H9 (cell line): ENCODE data around the gene OR2AG1. TPM values are rescaled to one million over a fixed set of nuclear protein-coding genes. Genes with fewer than 3 reads are reported as not detected.

Source experiments
- DNase-seq: peaks from one replicate; pipeline ENCODE4 v3.0.0-alpha.2; 2017
- H2AFZ ChIP-seq: one replicate; pipeline ENCODE4 v1.6.1; 2013; ENCODE audit warnings: mild to moderate bottlenecking, low read length, control low read depth, moderate library complexity
- H2AK5ac ChIP-seq: 2 replicates; pipeline ENCODE4 v1.6.1; 2013; ENCODE audit warnings: low read length, control low read depth, mixed read lengths; ENCODE audit not compliant: insufficient read length
- H2BK120ac ChIP-seq: one replicate; pipeline ENCODE4 v1.6.1; 2013; ENCODE audit warnings: low read depth, mild to moderate bottlenecking, low read length, control low read depth, inconsistent platforms; ENCODE audit not compliant: poor library complexity, severe bottlenecking
- H2BK12ac ChIP-seq: 2 replicates; pipeline ENCODE4 v1.6.1; 2013; ENCODE audit warnings: low read length, control low read depth, mixed read lengths, low read depth; ENCODE audit not compliant: insufficient read length
- H2BK15ac ChIP-seq: 2 replicates; pipeline ENCODE4 v1.6.1; 2013; ENCODE audit warnings: low read depth, low read length, control low read depth
- H2BK20ac ChIP-seq: one replicate; pipeline ENCODE4 v1.6.1; 2013; ENCODE audit warnings: low read depth, mild to moderate bottlenecking, low read length, control low read depth, inconsistent platforms; ENCODE audit not compliant: poor library complexity, severe bottlenecking
- H2BK5ac ChIP-seq: 2 replicates; pipeline ENCODE4 v1.6.1; 2013; ENCODE audit warnings: low read length, control low read depth, mixed read lengths; ENCODE audit not compliant: insufficient read length
- H3K14ac ChIP-seq: 2 replicates; pipeline ENCODE4 v1.6.1; 2013; ENCODE audit warnings: low read length, control low read depth; ENCODE audit not compliant: insufficient read depth
- H3K18ac ChIP-seq: 2 replicates; pipeline ENCODE4 v1.6.1; 2013; ENCODE audit warnings: low read depth, mild to moderate bottlenecking, mixed read lengths, low read length, control low read depth; ENCODE audit not compliant: insufficient read length
- H3K23ac ChIP-seq: 2 replicates; pipeline ENCODE4 v1.6.1; 2013; ENCODE audit warnings: low read length, control low read depth, mixed read lengths, low read depth; ENCODE audit not compliant: insufficient read length
- H3K23me2 ChIP-seq: 2 replicates; pipeline ENCODE4 v1.6.1; 2013; ENCODE audit warnings: low read depth, mild to moderate bottlenecking, mixed read lengths, low read length, control low read depth; ENCODE audit not compliant: insufficient read length, poor library complexity, severe bottlenecking
- H3K27ac ChIP-seq: 2 replicates; pipeline ENCODE4 v1.5.1; 2013; ENCODE audit warnings: low read length, control low read depth, mixed read lengths, low read depth; ENCODE audit not compliant: insufficient read length
- H3K27me3 ChIP-seq: 2 replicates; pipeline ENCODE4 v1.6.1; 2013; ENCODE audit warnings: low read length, control low read depth, inconsistent platforms; ENCODE audit not compliant: insufficient read depth
- H3K4ac ChIP-seq: 2 replicates; pipeline ENCODE4 v1.6.1; 2013; ENCODE audit warnings: low read depth, mild to moderate bottlenecking, control low read depth, inconsistent platforms, low read length, moderate library complexity
- H3K4me1 ChIP-seq: 2 replicates; pipeline ENCODE4 v1.6.1; 2013; ENCODE audit warnings: low read length, control low read depth, inconsistent platforms; ENCODE audit not compliant: insufficient read depth
- H3K4me2 ChIP-seq: 2 replicates; pipeline ENCODE4 v1.6.1; 2013; ENCODE audit warnings: low read length, control low read depth, mixed read lengths; ENCODE audit not compliant: insufficient read length, insufficient read depth
- H3K56ac ChIP-seq: 2 replicates; pipeline ENCODE4 v1.6.1; 2013; ENCODE audit warnings: low read depth, mild to moderate bottlenecking, mixed read lengths, low read length, control low read depth; ENCODE audit not compliant: insufficient read length
- H3K79me1 ChIP-seq: 2 replicates; pipeline ENCODE4 v1.6.1; 2013; ENCODE audit warnings: low read depth, mild to moderate bottlenecking, moderate library complexity, low read length, control low read depth, inconsistent platforms; ENCODE audit not compliant: insufficient read depth, poor library complexity, severe bottlenecking
- H3K79me2 ChIP-seq: 2 replicates; pipeline ENCODE4 v1.6.1; 2013; ENCODE audit warnings: low read length, control low read depth, inconsistent platforms; ENCODE audit not compliant: insufficient read depth
- H3K9ac ChIP-seq: 2 replicates; pipeline ENCODE4 v1.6.1; 2013; ENCODE audit warnings: low read length, control low read depth, mixed read lengths; ENCODE audit not compliant: insufficient read length; ENCODE audit errors: extremely low read depth
- H3K9me3 ChIP-seq: one replicate; pipeline ENCODE4 v1.6.1; 2013; ENCODE audit warnings: low read depth, low read length, inconsistent platforms; ENCODE audit not compliant: control insufficient read depth
- H3T11ph ChIP-seq: one replicate; pipeline ENCODE4 v1.6.1; 2013; ENCODE audit warnings: mild to moderate bottlenecking, low read length, control low read depth, inconsistent platforms
- H4K20me1 ChIP-seq: one replicate; pipeline ENCODE4 v1.6.1; 2013; ENCODE audit not compliant: control insufficient read depth, insufficient read length, insufficient read depth
- H4K5ac ChIP-seq: 2 replicates; pipeline ENCODE4 v1.6.1; 2013; ENCODE audit warnings: low read depth, mild to moderate bottlenecking, mixed read lengths, low read length, control low read depth; ENCODE audit not compliant: insufficient read length
- H4K8ac ChIP-seq: replicated peaks from 2 replicates; pipeline ENCODE4 v1.6.1; 2013; ENCODE audit warnings: low read length, control low read depth, mixed read lengths, low read depth; ENCODE audit not compliant: insufficient read length
- H4K91ac ChIP-seq: 2 replicates; pipeline ENCODE4 v1.6.1; 2013; ENCODE audit warnings: low read depth, mild to moderate bottlenecking, moderate library complexity, mixed read lengths, low read length, control low read depth; ENCODE audit not compliant: insufficient read length
- H3K27ac Mint-ChIP-seq, 3 experiments: 2 replicates in 2 of 3; 3 replicates in 1 of 3; pipeline ENCODE4 v1.8.0; 2020 to 2021; ENCODE audit warnings: mixed read lengths in 3 of 3, mild to moderate bottlenecking in 1 of 3, moderate library complexity in 1 of 3
- H3K27me3 Mint-ChIP-seq: 2 replicates; pipeline ENCODE4 v1.8.0; 2021; ENCODE audit warnings: low read depth, mild to moderate bottlenecking, moderate library complexity, mixed read lengths
- H3K36me3 Mint-ChIP-seq, 3 experiments: 2 replicates in 2 of 3; 3 replicates in 1 of 3; pipeline ENCODE4 v1.8.0; 2020 to 2021; ENCODE audit warnings: low read depth in 3 of 3, mixed read lengths in 3 of 3; ENCODE audit not compliant: insufficient read depth in 1 of 3
- H3K4me1 Mint-ChIP-seq, 2 experiments: 2 replicates each; pipeline ENCODE4 v1.8.0; 2020; ENCODE audit warnings: mixed read lengths in 2 of 2
- H3K4me3 Mint-ChIP-seq, 2 experiments: 2 replicates in 1 of 2; 3 replicates in 1 of 2; pipeline ENCODE4 v1.8.0; 2020 to 2021; ENCODE audit warnings: mild to moderate bottlenecking in 2 of 2, mixed read lengths in 2 of 2, moderate library complexity in 1 of 2
- H3K9me3 Mint-ChIP-seq, 2 experiments: 2 replicates in 1 of 2; 3 replicates in 1 of 2; pipeline ENCODE4 v1.8.0; 2020; ENCODE audit warnings: mild to moderate bottlenecking in 2 of 2, mixed read lengths in 2 of 2, moderate library complexity in 1 of 2
- WGBS: extraction: QIAGEN DNeasy Blood & Tissue Kit; methylation state at CpG from one replicate; pipeline ENCODE4 v1.1.7; 2013; ENCODE audit warnings: missing lambda C conversion rate, low lambda C conversion rate, mixed read lengths; ENCODE audit not compliant: insufficient read length; ENCODE audit errors: extremely low coverage; 5-methylcytosine and 5-hydroxymethylcytosine counted together
- total RNA-seq: library from RNA; stranded (reverse); gene quantifications from 2 replicates; pipeline ENCODE4 v1.2.1, GENCODE V29; 2021
- TF ChIP-seq, protein P1 (sequence below): fragments of 200-600 bp; sonication (generic); conservative IDR thresholded peaks from 3 replicates; pipeline ENCODE4 v1.8.0; 2021; ENCODE audit warnings: antibody characterized with exemption, mild to moderate bottlenecking

OR2AG1 gene
- total RNA-seq, 1 experiment from 2014 or later, result not detected

DNA sequence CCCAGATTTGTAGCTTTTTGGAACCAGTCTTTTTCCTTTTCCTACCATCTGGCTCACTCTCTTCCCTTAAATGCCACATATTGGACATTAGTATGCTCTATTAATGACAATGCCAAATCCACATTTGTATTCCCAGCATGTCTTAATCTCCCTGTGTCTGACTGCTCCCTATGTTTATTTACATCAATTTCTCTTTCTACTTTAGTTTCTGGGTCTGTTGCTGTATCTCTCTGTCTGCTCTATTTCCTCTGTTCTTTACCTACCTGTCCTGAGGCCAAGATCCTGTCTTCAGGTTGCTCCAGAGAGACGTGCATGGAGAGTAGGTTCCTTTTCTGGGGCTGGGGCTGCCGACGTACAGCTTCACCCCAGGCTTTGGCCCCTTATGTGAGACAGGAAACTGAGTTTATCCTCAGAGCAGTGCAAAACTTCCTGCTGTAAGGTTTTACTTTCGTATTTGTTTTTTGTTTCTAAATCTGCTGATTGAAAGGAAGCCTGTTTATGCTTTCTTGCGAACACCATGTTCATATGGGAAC, 36.7 kb upstream of the OR2AG1 start:
- Histone ChIP-seq H2BK120ac (no peak overlapping the region), H2AK5ac (no peak overlapping the region), H3T11ph (no peak overlapping the region), H4K20me1 (no peaks in the 10 kb centered on the region), H3K27ac (no peak overlapping the region), H4K91ac (no peak overlapping the region), H3K4ac (no peak overlapping the region), H2BK5ac (no peak overlapping the region), H3K79me1 (no peaks in the 10 kb centered on the region), H2BK20ac (no peak overlapping the region), H3K14ac (no peak overlapping the region), H3K4me1 (no peaks in the 10 kb centered on the region), H3K9ac (no peak overlapping the region), H2AFZ (no peak overlapping the region), H2BK12ac (no peak overlapping the region), H3K23ac (no peak overlapping the region), H3K27me3 (no peaks in the 10 kb centered on the region), H3K18ac (no peak overlapping the region), H3K79me2 (no peaks in the 10 kb centered on the region), H3K9me3 (no peaks in the 10 kb centered on the region), H2BK15ac (no peak overlapping the region), H4K5ac (no peak overlapping the region), H3K4me2 (no peak overlapping the region), H3K56ac (no peak overlapping the region), H3K23me2 (no peaks in the 10 kb centered on the region), H4K8ac (no peak overlapping the region)
- Mint-ChIP-seq H3K36me3 (no peaks in the 10 kb centered on the region), H3K27me3 (no peaks in the 10 kb centered on the region), H3K4me3 (no peak overlapping the region), H3K4me1 (no peaks in the 10 kb centered on the region), H3K27ac (no peak overlapping the region), H3K9me3 (no peaks in the 10 kb centered on the region; a peak in 1 of 5 replicates)
- no CpG with 5 or more reads among the region's 5 CpGs for WGBS
- DNase-seq, result no peak
- TF ChIP-seq, protein P1, sequence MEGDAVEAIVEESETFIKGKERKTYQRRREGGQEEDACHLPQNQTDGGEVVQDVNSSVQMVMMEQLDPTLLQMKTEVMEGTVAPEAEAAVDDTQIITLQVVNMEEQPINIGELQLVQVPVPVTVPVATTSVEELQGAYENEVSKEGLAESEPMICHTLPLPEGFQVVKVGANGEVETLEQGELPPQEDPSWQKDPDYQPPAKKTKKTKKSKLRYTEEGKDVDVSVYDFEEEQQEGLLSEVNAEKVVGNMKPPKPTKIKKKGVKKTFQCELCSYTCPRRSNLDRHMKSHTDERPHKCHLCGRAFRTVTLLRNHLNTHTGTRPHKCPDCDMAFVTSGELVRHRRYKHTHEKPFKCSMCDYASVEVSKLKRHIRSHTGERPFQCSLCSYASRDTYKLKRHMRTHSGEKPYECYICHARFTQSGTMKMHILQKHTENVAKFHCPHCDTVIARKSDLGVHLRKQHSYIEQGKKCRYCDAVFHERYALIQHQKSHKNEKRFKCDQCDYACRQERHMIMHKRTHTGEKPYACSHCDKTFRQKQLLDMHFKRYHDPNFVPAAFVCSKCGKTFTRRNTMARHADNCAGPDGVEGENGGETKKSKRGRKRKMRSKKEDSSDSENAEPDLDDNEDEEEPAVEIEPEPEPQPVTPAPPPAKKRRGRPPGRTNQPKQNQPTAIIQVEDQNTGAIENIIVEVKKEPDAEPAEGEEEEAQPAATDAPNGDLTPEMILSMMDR, result no peak
